Measurements from ENCODE around the gene ZNF10.

The ZNF10 gene

DNA sequence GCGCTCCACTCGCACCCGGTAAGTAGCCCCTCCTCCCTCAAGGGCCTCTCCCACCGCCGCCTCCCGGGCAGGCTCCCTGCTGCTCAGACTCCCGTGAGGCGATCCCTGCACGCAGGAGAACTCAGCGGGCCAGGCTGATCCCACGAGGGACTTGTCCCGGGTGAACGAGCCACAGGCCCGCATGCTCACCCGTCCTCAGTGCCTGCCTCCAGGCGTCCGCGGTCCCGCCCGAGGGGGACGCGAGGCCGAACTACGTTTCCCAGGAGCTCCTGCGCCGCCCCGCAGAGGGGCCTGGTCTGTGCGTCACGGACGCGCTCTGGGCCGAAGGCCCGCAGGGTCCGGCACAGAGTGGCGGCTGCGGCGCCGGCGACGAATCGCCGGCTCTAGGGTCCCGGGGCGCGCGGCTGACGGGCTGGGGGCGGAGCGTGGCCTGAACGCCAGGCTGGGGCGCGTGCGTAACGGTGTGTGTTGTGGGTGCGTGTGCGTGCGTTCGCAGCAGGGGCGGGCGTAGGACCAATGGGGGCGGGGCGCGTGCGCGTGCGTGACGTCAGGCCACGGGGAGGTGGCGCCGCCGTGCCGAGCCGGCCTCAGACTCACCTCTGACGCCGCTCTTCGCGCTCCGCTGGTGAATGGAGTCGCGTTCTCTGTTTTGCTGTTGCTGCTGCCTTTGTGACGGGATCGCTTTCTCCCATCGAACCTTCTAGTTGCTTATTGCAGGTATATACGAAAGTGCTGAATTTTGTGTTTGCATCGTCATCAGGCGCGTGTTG is at the start of gene ZNF10, which contains the start of gene ZNF891:
Gene ZNF10 (plus strand): TSS at position 590 of the 770 bp plus-strand sequence. CDS start 13,866 bp downstream, outside the sequence.
Gene ZNF891 (minus strand): TSS at position 237 of the 770 bp plus-strand sequence. CDS start 8,356 bp downstream, outside the sequence.
- DNase-seq (ENCODE audit: low spot score) = peak; percentile 67

DNA sequence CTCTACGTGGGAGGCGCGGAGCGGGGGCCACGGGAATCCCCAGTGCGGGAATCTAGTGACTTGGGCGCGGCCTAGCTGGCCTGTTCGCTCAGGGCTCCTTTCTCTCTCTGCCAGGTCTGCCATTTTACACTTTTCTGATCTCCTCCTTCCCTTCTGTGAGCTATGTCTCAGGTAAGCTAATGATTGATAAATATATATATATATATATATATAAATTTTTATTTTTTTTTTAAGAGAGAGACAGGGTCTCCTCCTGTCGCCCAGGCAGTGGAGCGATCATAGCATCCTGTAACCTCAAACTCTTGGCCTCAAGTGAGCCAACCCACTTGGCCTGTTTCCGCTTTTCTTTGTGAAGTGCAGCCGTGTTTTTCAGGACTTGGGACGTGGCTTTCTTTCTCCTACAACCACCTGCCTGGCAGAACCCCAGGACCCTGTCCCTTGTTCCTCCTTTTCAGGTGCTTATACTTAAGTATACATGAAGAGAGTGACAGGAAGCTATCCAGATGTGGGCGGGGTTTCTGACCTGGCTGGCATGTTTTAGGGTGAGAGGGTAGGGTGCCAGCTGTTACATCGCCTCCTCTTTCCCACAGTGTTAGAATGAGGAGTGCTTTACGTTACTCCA is 49.2 kb upstream of the ZNF10 start:
- no peak for DNase-seq (ENCODE audit: low spot score)

DNA sequence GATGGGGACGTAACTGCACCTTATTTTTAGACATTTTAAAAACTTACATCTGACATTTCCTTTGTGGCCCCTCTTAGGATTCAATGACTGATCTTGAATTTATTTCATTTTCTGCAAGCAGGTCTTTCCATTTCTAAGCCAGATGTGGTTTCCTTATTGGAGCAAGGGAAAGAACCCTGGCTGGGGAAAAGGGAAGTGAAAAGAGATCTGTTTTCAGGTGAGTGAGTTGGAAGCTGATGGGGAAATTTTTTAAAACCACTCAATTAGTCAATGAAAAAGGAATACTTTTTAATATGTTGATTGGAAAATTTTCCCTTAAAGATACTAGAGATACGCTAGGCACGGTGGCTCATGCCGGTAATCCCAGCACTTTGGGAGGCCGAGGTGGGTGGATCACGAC is 47.1 kb upstream of the ZNF10 start:
- no peak for DNase-seq (ENCODE audit: low spot score)

DNA sequence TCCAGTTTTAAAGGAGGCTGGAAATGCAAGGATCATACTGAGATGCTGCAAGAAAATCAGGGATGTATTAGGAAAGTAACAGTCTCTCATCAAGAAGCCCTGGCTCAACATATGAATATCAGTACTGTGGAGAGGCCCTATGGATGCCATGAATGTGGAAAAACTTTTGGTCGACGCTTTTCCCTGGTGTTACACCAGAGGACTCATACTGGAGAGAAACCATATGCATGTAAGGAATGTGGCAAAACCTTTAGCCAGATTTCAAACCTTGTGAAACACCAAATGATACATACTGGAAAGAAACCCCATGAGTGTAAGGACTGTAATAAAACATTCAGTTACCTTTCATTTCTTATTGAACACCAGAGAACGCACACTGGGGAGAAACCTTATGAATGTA is 24.8 kb upstream of the ZNF10 start:
- DNase-seq (ENCODE audit: low spot score) = no peak

DNA sequence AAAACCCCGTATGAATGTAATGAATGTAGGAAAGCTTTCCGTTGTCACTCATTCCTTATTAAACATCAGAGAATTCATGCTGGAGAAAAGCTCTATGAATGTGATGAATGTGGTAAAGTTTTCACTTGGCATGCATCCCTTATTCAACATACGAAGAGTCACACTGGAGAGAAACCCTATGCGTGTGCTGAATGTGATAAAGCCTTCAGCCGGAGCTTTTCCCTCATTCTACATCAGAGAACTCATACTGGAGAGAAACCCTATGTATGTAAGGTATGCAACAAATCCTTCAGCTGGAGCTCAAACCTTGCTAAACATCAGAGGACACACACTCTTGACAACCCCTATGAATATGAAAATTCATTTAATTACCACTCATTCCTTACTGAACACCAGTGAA is 24.2 kb upstream of the ZNF10 start:
- DNase-seq (ENCODE audit: low spot score) = no peak

DNA sequence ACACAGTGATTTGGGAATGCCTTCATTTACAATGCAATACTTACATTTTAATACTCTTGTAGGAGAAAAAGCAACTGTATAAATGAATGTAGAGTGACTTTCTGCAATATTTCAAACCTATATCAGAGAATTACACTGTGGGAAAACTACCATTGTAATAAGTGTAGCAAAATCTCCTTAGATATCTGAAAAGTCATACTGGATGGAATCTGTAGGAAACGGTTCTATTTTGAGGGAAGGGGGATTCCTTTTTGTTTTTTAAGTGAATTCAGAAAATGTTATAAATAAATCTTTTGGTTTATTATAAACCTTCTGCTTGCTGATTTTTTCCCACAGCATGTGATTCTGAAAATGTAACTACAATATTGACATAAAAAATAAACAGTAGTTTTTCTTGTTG is 23.3 kb upstream of the ZNF10 start:
- no peak for DNase-seq (ENCODE audit: low spot score)

DNA sequence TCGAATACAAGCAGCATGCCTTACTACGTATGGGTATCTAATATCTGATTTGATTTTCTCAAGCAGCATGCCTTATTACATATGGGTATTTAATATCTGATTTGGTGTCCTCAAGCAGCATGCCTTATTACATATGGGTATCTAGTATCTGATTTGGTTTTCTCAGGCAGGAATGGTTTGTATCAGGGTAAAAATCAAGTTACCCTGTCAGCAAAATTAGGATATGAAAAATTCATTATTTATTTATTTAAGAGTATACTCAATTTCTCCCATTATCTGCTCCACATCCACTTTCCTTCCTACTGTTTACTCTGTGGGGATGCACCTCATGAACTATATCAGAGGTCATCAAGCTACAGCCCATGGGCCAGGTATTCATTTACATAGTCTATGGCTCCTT is 22.3 kb upstream of the ZNF10 start:
- no peak for DNase-seq (ENCODE audit: low spot score)

DNA sequence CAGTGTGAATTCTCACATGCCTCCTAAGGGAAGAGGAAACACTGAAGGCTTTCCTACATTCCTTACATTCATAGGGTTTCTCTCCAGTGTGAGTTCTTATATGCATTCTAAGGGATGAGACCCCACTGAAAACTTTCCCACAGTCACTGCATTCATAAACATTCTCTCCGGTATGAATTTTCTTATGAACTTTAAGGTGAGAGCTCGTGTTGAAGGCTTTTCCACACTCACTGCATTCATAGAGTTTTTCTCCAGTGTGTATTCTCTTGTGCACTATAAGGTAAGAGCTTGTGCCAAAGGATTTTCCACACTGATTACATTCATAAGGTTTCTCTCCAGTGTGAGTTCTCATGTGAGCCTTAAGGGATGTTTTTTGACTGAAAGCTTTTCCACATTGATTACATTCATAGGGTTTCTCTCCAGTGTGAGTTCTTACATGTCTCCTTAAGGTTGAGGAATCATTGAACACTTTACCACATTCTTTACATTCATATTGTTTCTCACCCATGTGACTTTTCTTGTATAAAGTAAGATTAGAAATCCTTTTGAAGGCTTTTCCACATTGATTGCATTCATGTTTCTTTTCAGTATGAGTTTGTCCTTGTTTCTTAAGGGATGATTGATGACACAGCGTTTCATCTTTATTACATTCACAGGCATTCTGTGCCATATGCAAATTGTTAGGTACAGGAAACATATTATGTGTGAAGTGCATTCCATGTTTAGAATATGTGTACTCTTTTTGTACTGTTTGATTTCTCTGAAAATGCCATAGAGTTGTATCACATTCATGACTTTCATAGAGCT is 9.8 kb upstream of the ZNF10 start:
- DNase-seq (ENCODE audit: low spot score) = no peak

DNA sequence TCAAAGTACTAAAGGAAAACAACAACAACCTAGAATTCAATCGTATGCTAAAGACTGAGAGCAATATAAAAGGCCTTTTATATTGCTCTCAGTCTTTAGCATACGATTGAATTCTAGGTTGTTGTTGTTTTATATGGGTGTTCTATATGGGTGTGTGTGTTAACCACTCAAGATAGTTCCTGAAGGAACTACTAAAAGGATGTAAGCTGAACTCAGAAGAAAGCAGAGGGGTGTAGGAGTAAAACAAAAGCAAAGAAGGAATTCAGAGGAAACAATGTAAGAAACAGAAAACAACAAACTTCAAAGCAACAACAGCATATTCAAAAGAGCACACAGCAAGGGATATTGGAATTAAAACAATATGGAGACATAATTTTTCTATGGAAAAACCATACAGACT is 5.8 kb upstream of the ZNF10 start:
- no peak for DNase-seq (ENCODE audit: low spot score)

DNA sequence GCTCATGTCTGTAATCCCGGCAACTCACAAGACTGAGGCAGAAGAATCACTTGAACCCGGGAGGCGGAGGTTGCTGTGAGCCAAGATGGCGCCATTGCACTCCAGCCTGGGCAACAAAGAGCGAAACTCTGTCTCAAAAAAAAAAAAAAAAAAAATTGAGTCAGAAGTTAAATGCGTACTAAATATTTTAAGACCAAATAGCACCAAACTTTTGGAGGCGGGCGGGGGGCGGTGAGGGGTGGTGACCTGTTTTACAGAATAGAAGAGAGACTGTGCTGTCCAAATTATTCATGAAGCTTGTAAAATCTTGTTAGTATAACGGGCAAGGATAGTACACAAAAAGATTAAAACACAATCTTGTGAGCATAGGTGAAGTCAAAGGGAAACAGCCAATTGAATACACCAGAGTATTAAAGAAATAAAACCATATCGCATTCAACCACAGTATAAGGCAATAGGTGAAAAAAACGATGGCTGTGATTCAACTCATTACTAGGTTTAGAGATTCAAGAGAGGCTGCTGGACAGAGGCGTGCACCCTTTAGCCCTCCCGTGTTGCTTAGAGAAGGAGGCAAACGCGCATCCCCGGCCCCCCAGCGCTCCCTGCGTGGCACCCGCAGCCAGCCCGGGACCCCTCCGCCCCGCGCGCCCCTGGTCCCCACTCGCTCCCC is 924 bp upstream of the ZNF10 start:
- no peak for DNase-seq (ENCODE audit: low spot score)

DNA sequence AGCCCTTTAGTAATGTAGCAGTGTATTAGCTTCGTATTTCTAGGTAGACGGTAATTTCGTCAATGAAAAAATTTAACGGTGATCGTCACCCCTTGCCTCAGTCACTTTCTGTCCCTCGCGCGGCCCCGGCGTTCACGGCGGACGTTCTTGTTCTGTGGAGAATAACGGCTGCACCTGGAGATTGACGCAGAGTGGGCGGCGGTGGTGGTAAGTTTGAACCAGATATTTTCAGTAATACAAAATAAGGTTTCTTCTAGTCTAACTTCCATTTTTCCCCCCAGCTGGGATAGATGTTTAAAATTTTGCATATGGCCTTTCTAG is 341 bp downstream of the ZNF10 start:
- DNase-seq (ENCODE audit: low spot score) = no peak

DNA sequence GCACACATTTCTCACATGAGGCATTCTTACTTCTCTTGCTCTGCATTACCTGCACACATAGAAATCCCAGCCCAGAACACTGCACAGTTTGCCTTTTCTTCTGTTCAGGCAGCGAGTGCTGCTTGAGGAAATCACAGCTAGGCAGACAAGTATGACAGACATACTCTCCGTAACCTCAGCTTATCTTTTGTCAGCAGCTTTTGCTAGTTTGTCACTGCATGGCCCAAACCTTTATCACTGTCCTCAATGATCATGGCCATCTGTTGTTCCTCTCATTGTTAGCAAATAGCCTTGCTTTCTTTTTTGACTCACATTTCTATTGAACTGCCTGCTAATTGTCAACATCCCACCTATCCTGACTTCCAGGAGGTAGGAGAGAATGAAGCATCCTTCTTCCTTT is 5.3 kb downstream of the ZNF10 start:
- DNase-seq (ENCODE audit: low spot score) = no peak

DNA sequence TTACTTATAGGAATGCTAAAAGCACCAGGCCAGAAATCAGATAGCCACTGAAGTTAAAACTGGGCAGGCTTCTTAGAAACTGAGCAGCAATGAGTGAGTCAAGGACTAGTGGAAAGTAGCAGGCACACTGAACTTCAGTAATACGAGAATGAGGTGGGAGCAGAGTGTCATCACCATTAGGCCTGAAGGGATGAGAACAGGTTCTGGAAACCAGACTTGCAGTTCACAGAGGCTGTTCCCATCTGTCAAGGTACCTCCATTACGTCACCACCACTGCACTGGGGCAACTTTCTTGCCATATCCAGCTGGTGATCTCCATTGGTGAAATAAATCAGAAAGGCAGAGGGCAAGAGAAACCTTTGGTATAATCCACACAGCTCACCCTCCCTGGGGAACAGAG is 15.6 kb downstream of the ZNF10 start:
- DNase-seq (ENCODE audit: low spot score) = no peak

DNA sequence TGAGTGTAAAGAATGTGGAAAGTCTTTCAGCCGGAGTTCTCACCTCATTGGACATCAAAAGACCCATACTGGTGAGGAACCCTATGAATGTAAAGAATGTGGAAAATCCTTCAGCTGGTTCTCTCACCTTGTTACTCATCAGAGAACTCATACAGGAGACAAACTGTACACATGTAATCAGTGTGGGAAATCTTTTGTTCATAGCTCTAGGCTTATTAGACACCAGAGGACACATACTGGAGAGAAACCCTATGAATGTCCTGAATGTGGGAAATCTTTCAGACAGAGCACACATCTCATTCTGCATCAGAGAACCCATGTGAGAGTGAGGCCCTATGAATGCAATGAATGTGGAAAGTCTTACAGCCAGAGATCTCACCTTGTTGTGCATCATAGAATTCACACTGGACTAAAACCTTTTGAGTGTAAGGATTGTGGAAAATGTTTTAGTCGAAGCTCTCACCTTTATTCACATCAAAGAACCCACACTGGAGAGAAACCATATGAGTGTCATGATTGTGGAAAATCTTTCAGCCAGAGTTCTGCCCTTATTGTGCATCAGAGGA is 25.8 kb downstream of the ZNF10 start:
- DNase-seq (ENCODE audit: low spot score) = no peak

DNA sequence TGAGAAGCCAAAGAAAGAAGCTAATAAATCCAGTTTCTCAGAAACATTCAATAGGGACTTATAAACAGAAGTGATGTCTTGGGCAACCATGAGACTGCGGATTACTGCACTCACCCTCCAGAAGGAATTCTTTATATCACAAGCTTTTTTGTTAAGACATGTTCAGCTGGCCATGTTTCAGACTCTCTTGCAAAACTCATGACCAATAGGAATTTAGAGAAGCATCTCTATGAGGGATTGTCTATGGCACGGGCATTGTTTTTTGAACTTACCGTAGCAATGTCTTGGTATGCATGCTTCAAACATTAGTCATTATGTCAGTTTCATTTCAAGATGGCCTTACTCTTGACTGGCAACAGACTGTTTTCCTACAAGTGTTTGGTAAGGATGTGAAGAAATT is 35.3 kb downstream of the ZNF10 start:
- no peak for DNase-seq (ENCODE audit: low spot score)

DNA sequence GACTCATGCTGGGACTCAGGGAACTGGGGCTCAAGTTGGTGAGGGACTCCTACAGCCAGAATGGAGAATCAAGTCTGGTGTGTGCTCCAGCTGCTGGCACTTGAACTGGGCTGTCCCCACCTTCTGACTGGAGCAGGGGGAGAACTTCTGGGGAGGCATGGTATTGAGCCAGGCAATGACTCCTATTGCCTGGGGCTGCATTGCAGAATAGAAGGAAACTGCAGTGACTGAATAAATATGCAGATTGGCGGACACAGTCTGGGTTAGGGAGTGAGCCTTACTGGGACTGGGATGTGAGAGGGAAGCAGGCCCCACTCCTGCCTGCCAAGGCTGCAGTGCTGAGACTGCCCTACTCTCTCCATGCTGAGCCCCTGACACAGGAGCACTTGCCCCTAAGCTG is 42.1 kb downstream of the ZNF10 start:
- DNase-seq (ENCODE audit: low spot score) = no peak

DNA sequence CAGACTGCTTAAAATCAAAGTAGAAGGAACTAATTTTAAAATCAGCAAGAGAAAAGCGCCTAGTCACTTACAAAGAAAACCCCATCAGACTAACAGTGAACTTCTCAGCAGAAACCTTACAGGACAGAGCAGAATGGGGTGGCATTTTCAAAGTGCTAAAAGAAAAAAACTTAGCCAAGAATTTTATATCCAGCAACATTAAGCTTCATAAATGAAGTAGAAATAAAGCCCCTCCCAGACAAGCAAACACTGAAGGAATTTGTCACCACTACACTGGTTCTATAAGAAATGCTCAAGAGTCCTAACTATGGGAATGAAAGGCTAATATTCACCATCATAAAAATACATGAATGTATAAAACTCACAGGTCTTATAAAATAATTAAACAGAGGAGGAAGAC is 44.5 kb downstream of the ZNF10 start:
- no peak for DNase-seq (ENCODE audit: low spot score)

DNA sequence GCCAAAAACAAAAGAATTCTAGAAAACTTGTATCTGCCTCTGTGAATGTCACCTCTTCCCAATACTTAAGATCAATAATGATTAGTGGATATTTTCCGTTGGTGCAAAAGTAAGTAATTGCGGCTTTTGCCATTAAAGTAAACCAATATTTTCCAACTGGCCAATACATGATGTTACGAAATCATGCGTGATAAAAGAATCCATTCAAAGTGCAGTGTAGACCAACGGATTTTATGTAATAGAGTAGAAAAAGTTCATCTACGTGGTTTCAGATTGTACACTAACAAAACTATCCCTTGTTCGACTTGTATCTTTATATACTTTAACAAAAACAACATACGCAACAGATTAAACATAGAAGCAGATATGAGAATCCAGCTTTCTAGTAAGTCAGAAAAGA is 50.2 kb downstream of the ZNF10 start:
- no peak for DNase-seq (ENCODE audit: low spot score)

DNA sequence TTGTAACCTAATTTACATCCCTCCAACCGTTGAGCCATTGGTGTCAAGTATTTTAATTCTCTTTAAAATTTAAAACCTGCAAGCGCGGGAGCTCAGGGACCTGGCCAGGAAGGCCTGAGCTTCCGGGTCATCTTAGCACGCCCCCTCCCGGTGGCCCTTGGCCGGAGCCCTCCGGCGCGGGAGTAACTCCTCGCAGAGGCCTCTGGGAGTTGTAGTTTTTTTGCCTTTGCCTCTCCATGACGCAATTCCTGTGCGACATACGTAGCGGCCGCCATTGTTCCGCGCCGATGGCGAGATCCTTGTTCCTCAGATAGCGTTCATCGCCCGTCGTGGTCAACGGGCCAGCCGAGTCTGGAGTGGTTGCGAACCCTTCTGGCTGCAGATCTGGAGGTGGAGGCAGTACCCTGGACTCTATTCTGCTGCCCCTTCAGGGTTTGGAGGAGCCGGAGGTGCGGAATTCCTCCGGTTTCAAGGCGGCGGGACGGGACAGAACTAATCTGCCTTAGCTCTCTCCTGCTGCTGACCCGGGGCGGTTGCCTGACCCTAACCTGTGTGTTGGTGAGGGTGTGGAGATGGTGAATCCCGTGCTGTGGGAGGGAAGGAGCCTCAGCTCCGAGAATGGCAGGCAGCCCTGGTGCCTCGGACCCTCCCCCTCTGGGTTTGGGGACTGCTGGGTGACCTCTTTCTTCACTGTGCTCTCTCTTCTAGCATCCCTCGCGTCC is 51.0 kb downstream of the ZNF10 start, which contains the start of gene ZNF268:
Gene ZNF268 (plus strand): TSS at position 258 of the 722 bp plus-strand sequence. CDS start 503 bp downstream, outside the sequence.
- peak; percentile 59 for DNase-seq (ENCODE audit: low spot score)

DNA sequence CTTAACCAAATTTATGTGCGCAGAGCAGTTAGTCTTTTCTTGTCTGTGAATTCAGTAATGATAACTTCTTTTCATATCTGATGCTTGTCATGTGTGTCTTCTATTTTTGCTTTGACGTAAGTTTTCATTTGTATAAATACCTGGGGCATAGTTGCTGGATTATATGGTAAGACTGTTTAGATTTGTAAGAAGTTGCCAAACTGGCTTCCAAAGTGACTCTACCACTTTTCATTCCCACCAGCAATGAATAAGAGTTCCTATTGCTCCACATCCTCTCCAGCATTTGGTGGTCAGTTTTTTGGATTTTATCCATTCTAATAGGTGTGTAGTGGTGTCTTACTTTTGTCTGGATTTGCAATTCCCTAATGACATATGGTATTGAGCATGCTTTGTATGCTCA is 59.7 kb downstream of the ZNF10 start:
- DNase-seq (ENCODE audit: low spot score) = no peak

DNA sequence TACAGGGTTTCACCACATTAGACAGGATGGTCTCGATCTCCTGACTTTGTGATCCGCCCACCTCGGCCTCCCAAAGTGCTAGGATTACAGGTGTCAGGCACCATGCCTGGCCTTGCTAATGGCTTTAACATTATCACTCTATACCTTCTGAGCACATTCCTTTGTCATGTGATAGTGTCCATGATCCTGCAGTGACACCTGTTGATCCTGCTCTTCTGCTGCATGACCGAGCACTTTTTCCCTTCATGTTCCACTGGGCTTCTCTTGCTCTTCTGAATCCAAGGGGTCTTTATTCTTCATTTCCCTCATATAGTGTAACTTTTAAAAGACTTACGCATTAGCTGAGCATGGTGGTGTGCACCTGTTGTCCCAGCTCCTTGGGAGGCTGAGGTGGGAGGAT is 62.4 kb downstream of the ZNF10 start:
- no peak for DNase-seq (ENCODE audit: low spot score)
